K562 (cell line): ENCODE data around the gene SLC39A6. TPM values are rescaled to one million over a fixed set of nuclear protein-coding genes. Genes with fewer than 3 reads are reported as not detected.

Experiments used
- ATF7 ChIP-seq: fragments of 450-650 bp; IDR thresholded peaks from 2 replicates; pipeline ENCODE4 v1.7.1; 2014; ENCODE audit warnings: mild to moderate bottlenecking, moderate library complexity
- FOSL1 ChIP-seq: fragments of 200-800 bp; sonication (Bioruptor generic); conservative IDR thresholded peaks from 2 replicates; pipeline ENCODE4 v1.6.1; 2016; ENCODE audit warnings: missing genetic modification characterization, missing compliant biosample characterization
- NUFIP1 ChIP-seq: fragments of 450-650 bp; IDR thresholded peaks from 2 replicates; pipeline ENCODE4 v1.6.1; 2018; ENCODE audit not compliant: partially characterized antibody
- POLR2AphosphoS2 ChIP-seq: IDR thresholded peaks from 2 replicates; pipeline ENCODE4 v1.6.1; 2012; ENCODE audit warnings: low read length, improper control_type of control experiment
- SP2 ChIP-seq: IDR thresholded peaks from 2 replicates; pipeline ENCODE4 v1.6.1; 2011; ENCODE audit warnings: mild to moderate bottlenecking, low read depth, low read length, moderate library complexity; ENCODE audit not compliant: poor library complexity, severe bottlenecking; ENCODE audit errors: extremely low read depth
- polyA plus RNA-seq, 8 experiments: library from polyadenylated mRNA; depleted of rRNA in 4 of 8; stranded (reverse) in 5 of 8; unstranded in 3 of 8; fragments of >200 nt; fragmentation: Nextera tagmentation in 2 of 8; fragmentation: Illumina TruSeq in 1 of 8; extraction: Ambion mirVana in 2 of 8; extraction: Trizol in 1 of 8; gene quantifications; 2 replicates each; pipeline versions ENCODE4 v1.2.1 to v1.2.3, GENCODE V29; 2011 to 2014; ENCODE audit warnings: inconsistent platforms in 1 of 8, missing spikeins in 1 of 8
- total RNA-seq, 7 experiments: library from RNA; depleted of rRNA in 6 of 7; stranded (reverse); fragments of >200 nt in 6 of 7; fragmentation: Illumina TruSeq in 2 of 7; extraction: Trizol in 2 of 7; gene quantifications; 2 replicates each; pipeline versions ENCODE4 v1.2.1 to v1.2.3, GENCODE V29; 2011 to 2021; ENCODE audit warnings: low replicate concordance in 1 of 7
- TF ChIP-seq, protein P1 (sequence below), 2 experiments: fragments of 450-650 bp; IDR thresholded peaks; 2 replicates each; pipeline ENCODE4 v1.6.1; 2016; ENCODE audit warnings: mild to moderate bottlenecking in 2 of 2, borderline replicate concordance in 1 of 2, low read depth in 1 of 2, moderate library complexity in 1 of 2
- TF ChIP-seq, protein P2 (sequence below): fragments of 450-650 bp; IDR thresholded peaks from 2 replicates; pipeline ENCODE4 v1.6.1; 2016; ENCODE audit warnings: mild to moderate bottlenecking
- TF ChIP-seq, protein P3 (sequence below), 2 experiments: fragments of 450-650 bp; IDR thresholded peaks; 2 replicates each; pipeline ENCODE4 v1.6.1; 2018; ENCODE audit warnings: mild to moderate bottlenecking in 2 of 2, low read depth in 1 of 2; ENCODE audit not compliant: partially characterized antibody in 2 of 2
- TF ChIP-seq, protein P4 (sequence below): fragments of 450-650 bp; formaldehyde crosslinking; IDR thresholded peaks from 2 replicates; pipeline ENCODE4 v1.4.0; 2020; ENCODE audit warnings: mild to moderate bottlenecking, moderate library complexity

SLC39A6 gene
- total and polyA plus RNA-seq, 9 of the 15 experiments (the other 6 are each of a cell fraction or from before 2014, with no cell fraction given), result 5.6 to 23.8 (median 17.4) TPM

DNA sequence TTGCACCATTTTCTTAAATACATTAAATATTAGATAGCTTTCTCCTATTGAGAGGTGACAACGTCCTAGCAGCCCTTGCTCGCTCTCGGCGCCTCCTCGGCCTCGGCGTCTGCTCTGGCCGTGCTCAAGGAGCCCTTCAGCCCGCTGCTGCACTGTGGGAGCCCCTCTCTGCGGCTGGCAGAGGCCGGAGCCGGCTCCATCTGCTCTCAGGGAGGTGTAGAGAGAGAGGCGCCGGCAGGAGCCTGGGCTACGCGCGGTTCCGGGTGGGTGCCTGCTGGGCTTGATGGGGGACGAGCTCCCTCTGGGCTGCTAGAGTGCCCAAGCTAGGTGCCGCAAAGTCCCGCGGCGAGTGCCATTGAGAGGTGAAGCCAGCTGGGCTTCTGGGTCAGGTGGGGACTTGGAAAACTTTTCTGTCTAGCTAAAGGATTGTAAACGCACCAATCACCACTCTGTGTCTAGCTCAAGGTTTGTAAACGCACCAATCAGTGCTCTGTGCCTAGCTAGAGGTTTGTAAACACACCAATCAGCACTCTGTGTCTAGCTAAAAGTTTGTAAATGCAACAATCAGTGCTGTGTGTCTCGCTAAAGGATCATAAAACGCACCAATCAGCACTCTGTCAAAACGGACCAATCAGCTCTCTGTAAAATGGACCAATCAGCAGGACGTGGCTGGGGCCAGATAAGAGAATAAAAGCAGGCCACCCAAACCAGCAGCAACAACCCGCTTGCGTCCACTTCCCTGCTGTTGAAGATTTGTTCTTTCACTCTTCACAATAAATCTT is 64.9 kb downstream of the SLC39A6 start (continued):
- TF ChIP-seq, protein P1, sequence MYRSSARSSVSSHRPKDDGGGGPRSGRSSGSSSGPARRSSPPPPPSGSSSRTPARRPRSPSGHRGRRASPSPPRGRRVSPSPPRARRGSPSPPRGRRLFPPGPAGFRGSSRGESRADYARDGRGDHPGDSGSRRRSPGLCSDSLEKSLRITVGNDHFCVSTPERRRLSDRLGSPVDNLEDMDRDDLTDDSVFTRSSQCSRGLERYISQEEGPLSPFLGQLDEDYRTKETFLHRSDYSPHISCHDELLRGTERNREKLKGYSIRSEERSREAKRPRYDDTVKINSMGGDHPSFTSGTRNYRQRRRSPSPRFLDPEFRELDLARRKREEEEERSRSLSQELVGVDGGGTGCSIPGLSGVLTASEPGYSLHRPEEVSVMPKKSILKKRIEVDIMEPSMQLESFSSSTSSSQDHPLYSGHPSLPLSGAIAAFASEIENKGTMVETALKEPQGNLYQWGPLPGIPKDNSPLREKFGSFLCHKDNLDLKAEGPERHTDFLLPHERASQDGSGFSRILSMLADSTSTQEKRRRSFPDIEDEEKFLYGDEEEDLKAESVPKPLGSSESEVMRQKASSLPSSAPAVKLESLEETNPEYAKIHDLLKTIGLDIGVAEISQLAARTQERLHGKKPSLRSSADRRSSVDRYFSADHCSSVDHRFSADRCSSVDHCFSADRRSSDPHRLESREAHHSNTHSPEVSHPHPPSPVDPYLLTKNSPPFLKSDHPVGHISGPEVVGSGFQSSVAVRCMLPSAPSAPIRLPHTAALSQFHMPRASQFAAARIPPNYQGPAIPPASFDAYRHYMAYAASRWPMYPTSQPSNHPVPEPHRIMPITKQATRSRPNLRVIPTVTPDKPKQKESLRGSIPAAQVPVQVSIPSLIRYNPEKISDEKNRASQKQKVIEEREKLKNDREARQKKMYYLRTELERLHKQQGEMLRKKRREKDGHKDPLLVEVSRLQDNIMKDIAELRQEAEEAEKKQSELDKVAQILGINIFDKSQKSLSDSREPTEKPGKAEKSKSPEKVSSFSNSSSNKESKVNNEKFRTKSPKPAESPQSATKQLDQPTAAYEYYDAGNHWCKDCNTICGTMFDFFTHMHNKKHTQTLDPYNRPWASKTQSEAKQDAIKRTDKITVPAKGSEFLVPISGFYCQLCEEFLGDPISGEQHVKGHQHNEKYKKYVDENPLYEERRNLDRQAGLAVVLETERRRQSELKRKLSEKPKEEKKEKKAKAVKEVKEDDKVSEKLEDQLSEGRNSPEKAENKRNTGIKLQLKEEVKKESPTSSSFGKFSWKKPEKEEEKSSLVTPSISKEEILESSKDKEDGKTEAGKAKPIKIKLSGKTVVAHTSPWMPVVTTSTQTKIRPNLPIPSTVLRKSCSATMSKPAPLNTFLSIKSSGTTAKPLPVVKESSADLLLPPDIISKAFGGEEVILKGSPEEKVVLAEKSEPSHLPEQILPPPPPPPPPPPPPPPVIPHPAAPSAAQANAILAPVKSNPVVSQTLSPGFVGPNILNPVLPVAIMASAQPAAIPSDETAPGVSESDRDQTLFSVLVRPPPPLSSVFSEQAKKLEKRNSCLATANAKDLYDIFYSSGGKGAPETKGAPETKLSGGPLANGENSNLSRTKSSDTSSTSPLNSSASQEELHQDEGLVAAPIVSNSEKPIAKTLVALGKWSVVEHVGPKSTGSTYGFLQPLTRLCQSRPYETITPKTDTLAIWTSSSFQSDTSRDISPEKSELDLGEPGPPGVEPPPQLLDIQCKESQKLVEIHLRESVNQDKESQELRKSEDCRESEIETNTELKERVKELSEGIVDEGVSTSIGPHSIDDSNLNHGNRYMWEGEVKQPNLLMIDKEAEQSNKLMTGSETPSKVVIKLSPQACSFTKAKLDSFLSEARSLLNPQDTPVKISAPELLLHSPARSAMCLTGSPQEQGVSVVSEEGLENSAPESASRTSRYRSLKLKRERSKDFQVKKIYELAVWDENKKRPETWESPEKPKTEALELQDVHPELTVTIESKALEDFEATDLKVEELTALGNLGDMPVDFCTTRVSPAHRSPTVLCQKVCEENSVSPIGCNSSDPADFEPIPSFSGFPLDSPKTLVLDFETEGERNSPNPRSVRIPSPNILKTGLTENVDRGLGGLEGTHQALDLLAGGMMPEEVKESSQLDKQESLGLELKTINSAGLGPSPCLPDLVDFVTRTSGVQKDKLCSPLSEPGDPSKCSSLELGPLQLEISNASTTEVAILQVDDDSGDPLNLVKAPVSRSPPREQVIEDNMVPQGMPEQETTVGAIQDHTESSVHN (IDR thresholded peaks at IDR 0.05; ENCODE audit: borderline replicate concordance in 1 of 2, low read depth in 1 of 2), result no peak
- TF ChIP-seq POLR2AphosphoS2 (no peak), SP2 (no peak), ATF7 (no peak), FOSL1 (tag) (no peak), NUFIP1 (no peak)
- TF ChIP-seq, protein P2, sequence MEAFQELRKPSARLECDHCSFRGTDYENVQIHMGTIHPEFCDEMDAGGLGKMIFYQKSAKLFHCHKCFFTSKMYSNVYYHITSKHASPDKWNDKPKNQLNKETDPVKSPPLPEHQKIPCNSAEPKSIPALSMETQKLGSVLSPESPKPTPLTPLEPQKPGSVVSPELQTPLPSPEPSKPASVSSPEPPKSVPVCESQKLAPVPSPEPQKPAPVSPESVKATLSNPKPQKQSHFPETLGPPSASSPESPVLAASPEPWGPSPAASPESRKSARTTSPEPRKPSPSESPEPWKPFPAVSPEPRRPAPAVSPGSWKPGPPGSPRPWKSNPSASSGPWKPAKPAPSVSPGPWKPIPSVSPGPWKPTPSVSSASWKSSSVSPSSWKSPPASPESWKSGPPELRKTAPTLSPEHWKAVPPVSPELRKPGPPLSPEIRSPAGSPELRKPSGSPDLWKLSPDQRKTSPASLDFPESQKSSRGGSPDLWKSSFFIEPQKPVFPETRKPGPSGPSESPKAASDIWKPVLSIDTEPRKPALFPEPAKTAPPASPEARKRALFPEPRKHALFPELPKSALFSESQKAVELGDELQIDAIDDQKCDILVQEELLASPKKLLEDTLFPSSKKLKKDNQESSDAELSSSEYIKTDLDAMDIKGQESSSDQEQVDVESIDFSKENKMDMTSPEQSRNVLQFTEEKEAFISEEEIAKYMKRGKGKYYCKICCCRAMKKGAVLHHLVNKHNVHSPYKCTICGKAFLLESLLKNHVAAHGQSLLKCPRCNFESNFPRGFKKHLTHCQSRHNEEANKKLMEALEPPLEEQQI, result 0 out of 2 replicates have a peak, but pooled peaks have one; percentile 68
- TF ChIP-seq, protein P3, sequence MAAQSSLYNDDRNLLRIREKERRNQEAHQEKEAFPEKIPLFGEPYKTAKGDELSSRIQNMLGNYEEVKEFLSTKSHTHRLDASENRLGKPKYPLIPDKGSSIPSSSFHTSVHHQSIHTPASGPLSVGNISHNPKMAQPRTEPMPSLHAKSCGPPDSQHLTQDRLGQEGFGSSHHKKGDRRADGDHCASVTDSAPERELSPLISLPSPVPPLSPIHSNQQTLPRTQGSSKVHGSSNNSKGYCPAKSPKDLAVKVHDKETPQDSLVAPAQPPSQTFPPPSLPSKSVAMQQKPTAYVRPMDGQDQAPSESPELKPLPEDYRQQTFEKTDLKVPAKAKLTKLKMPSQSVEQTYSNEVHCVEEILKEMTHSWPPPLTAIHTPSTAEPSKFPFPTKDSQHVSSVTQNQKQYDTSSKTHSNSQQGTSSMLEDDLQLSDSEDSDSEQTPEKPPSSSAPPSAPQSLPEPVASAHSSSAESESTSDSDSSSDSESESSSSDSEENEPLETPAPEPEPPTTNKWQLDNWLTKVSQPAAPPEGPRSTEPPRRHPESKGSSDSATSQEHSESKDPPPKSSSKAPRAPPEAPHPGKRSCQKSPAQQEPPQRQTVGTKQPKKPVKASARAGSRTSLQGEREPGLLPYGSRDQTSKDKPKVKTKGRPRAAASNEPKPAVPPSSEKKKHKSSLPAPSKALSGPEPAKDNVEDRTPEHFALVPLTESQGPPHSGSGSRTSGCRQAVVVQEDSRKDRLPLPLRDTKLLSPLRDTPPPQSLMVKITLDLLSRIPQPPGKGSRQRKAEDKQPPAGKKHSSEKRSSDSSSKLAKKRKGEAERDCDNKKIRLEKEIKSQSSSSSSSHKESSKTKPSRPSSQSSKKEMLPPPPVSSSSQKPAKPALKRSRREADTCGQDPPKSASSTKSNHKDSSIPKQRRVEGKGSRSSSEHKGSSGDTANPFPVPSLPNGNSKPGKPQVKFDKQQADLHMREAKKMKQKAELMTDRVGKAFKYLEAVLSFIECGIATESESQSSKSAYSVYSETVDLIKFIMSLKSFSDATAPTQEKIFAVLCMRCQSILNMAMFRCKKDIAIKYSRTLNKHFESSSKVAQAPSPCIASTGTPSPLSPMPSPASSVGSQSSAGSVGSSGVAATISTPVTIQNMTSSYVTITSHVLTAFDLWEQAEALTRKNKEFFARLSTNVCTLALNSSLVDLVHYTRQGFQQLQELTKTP (IDR thresholded peaks at IDR 0.05; ENCODE audit: low read depth in 1 of 2, partially characterized antibody in 2 of 2), result no peak
- TF ChIP-seq, protein P4, sequence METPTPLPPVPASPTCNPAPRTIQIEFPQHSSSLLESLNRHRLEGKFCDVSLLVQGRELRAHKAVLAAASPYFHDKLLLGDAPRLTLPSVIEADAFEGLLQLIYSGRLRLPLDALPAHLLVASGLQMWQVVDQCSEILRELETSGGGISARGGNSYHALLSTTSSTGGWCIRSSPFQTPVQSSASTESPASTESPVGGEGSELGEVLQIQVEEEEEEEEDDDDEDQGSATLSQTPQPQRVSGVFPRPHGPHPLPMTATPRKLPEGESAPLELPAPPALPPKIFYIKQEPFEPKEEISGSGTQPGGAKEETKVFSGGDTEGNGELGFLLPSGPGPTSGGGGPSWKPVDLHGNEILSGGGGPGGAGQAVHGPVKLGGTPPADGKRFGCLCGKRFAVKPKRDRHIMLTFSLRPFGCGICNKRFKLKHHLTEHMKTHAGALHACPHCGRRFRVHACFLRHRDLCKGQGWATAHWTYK (CRISPR knock-in tag), result no peak
